ENCODE data around the gene PTPN2. TPM values are rescaled to one million over a fixed set of nuclear protein-coding genes. Genes with fewer than 3 reads are reported as not detected.

PTPN2 gene
- total RNA-seq, 2 donors from 2014 or later, result 47.3 to 48.5 TPM

GRCh38 chr18:12872408-12872807, 11.6 kb downstream of the PTPN2 start:
- no peak for DNase-seq
- peaks cover 7% of the 10 kb centered on the region for H3K9me3 ChIP-seq (ENCODE audit: control insufficient read depth, low read length)
- H3K9ac ChIP-seq (ENCODE audit: extremely low read depth, low read length, poor library complexity, severe bottlenecking), result no peak overlapping the region
- peaks cover 8% of the 10 kb centered on the region for H3K36me3 ChIP-seq (ENCODE audit: control insufficient read depth, insufficient read depth, low read length)
- Mint-ChIP-seq H3K27me3 (ENCODE audit: insufficient read depth) (no peaks in the 10 kb centered on the region), H3K4me1 (peaks cover 17% of the 10 kb centered on the region), H3K9me3 (peaks cover 18% of the 10 kb centered on the region), H3K27ac (no peak overlapping the region), H3K4me3 (no peak overlapping the region), H3K36me3 (ENCODE audit: low read depth) (peaks cover 22% of the 10 kb centered on the region)
- no peak overlapping the region for H3K27ac ChIP-seq (ENCODE audit: low read depth, low read length)
- no peaks in the 10 kb centered on the region for H3K27me3 ChIP-seq (ENCODE audit: control insufficient read depth, insufficient read depth, low read length, poor library complexity, severe bottlenecking)
- H3K4me1 ChIP-seq (ENCODE audit: control insufficient read depth, insufficient read depth, low read length), result no peaks in the 10 kb centered on the region
- no peak for TF ChIP-seq CTCF (conservative IDR thresholded peaks at IDR 0.05)
- no peak overlapping the region for H3K4me3 ChIP-seq (ENCODE audit: low read length)
- 92 to 95% methylated on average over 5 of the region's 5 CpGs for WGBS, 2 experiments (ENCODE audit: insufficient coverage in 1 of 2, insufficient read length in 1 of 2)

GRCh38 chr18:12868576-12868975, 15.5 kb downstream of the PTPN2 start:
- Histone ChIP-seq H3K4me1 (ENCODE audit: control insufficient read depth, insufficient read depth, low read length) (no peaks in the 10 kb centered on the region), H3K27me3 (ENCODE audit: control insufficient read depth, insufficient read depth, low read length, poor library complexity, severe bottlenecking) (no peaks in the 10 kb centered on the region), H3K27ac (ENCODE audit: low read depth, low read length) (no peak overlapping the region), H3K36me3 (ENCODE audit: control insufficient read depth, insufficient read depth, low read length) (peaks cover 8% of the 10 kb centered on the region), H3K9me3 (ENCODE audit: control insufficient read depth, low read length) (peaks cover 7% of the 10 kb centered on the region), H3K4me3 (ENCODE audit: low read length) (no peak overlapping the region), H3K9ac (ENCODE audit: extremely low read depth, low read length, poor library complexity, severe bottlenecking) (no peak overlapping the region)
- Mint-ChIP-seq H3K4me3 (no peak overlapping the region), H3K36me3 (ENCODE audit: low read depth) (peaks cover 20% of the 10 kb centered on the region), H3K9me3 (peaks cover 13% of the 10 kb centered on the region), H3K4me1 (peaks cover 4% of the 10 kb centered on the region), H3K27ac (no peak overlapping the region), H3K27me3 (ENCODE audit: insufficient read depth) (no peaks in the 10 kb centered on the region)
- WGBS, 2 experiments (ENCODE audit: insufficient coverage in 1 of 2, insufficient read length in 1 of 2), result 90 to 94% methylated on average over 9 to 12 of the region's 12 CpGs
- no peak for TF ChIP-seq CTCF (conservative IDR thresholded peaks at IDR 0.05)
- no peak for DNase-seq

GRCh38 chr18:12867441-12868123, 16.5 kb downstream of the PTPN2 start:
- 94% methylated on average over 6 to 7 of the region's 7 CpGs for WGBS, 2 experiments (ENCODE audit: insufficient coverage in 1 of 2, insufficient read length in 1 of 2)
- Histone ChIP-seq H3K9me3 (ENCODE audit: control insufficient read depth, low read length) (peaks cover 3% of the 10 kb centered on the region), H3K27me3 (ENCODE audit: control insufficient read depth, insufficient read depth, low read length, poor library complexity, severe bottlenecking) (no peaks in the 10 kb centered on the region), H3K9ac (ENCODE audit: extremely low read depth, low read length, poor library complexity, severe bottlenecking) (no peak overlapping the region), H3K4me1 (ENCODE audit: control insufficient read depth, insufficient read depth, low read length) (no peaks in the 10 kb centered on the region), H3K36me3 (ENCODE audit: control insufficient read depth, insufficient read depth, low read length) (peaks cover 7% of the 10 kb centered on the region), H3K4me3 (ENCODE audit: low read length) (no peak overlapping the region), H3K27ac (ENCODE audit: low read depth, low read length) (no peak overlapping the region)
- H3K27ac Mint-ChIP-seq, result no peak overlapping the region
- H3K36me3 Mint-ChIP-seq (ENCODE audit: low read depth), result peaks cover 15% of the 10 kb centered on the region
- no peak overlapping the region for H3K4me3 Mint-ChIP-seq
- no peak for DNase-seq
- TF ChIP-seq CTCF (conservative IDR thresholded peaks at IDR 0.05), result no peak
- H3K27me3 Mint-ChIP-seq (ENCODE audit: insufficient read depth), result no peaks in the 10 kb centered on the region
- H3K9me3 Mint-ChIP-seq, result peaks cover 4% of the 10 kb centered on the region
- H3K4me1 Mint-ChIP-seq, result peaks cover 9% of the 10 kb centered on the region
